ENCODE measurements around the gene POU2F1. TPM values are rescaled to one million over a fixed set of nuclear protein-coding genes. Genes with fewer than 3 reads are reported as not detected.

POU2F1 gene
- total and polyA plus RNA-seq, 2 experiments from 2014 or later = 38.8 to 66.1 TPM

GRCh38 chr1:167310732-167311131 is 90.0 kb downstream of the POU2F1 start:
- Mint-ChIP-seq H3K27ac (no peak overlapping the region), H3K4me3 (no peak overlapping the region), H3K4me1 (peaks cover 2% of the 10 kb centered on the region; the same call in 1 of the 3 replicates), H3K9me3 (peaks cover 5% of the 10 kb centered on the region; the same call in 2 of the 3 replicates), H3K27me3 (ENCODE audit: insufficient read depth, low read depth, poor library complexity) (peaks cover 7% of the 10 kb centered on the region), H3K36me3 (ENCODE audit: low read depth) (peaks cover 21% of the 10 kb centered on the region)
- no peaks in the 10 kb centered on the region for H3F3A ChIP-seq (replicated peaks; ENCODE audit: low read depth)
- H3K4me2 ChIP-seq = no peak overlapping the region
- H3K4me1 ChIP-seq (ENCODE audit: insufficient read depth) = no peaks in the 10 kb centered on the region
- H4K20me1 ChIP-seq (replicated peaks; ENCODE audit: insufficient read depth) = peaks cover 9% of the 10 kb centered on the region; the same call in 1 of the 2 replicates
- H3K9me2 ChIP-seq (ENCODE audit: insufficient read depth) = no peaks in the 10 kb centered on the region
- no peak overlapping the region for H3K4me3 ChIP-seq
- no peaks in the 10 kb centered on the region; the same call in 1 of the 2 replicates for H3K36me3 ChIP-seq (ENCODE audit: insufficient read depth)
- TF ChIP-seq EZH2 (IDR thresholded peaks at IDR 0.05; ENCODE audit: low read depth, unreplicated experiment) (no peak), ZNF462 (CRISPR knock-in tag; IDR thresholded peaks at IDR 0.05) (no peak), REST (IDR thresholded peaks at IDR 0.05; ENCODE audit: unreplicated experiment) (no peak), STAT1 (IDR thresholded peaks at IDR 0.05; ENCODE audit: unreplicated experiment) (no peak), EZH2phosphoT487 (IDR thresholded peaks at IDR 0.05; ENCODE audit: unreplicated experiment) (no peak), ETS1 (IDR thresholded peaks at IDR 0.05) (no peak), POLR2AphosphoS5 (IDR thresholded peaks at IDR 0.05; ENCODE audit: low read depth) (no peak), CTCF (conservative IDR thresholded peaks at IDR 0.05; ENCODE audit: low read depth in 2 of 2) (no peak), CREB1 (CRISPR knock-in tag; IDR thresholded peaks at IDR 0.05; ENCODE audit: low read depth) (no peak), ZNF114 (CRISPR knock-in tag; IDR thresholded peaks at IDR 0.05) (no peak), NANOG (IDR thresholded peaks at IDR 0.05; ENCODE audit: borderline replicate concordance) (no peak), ZNF331 (CRISPR knock-in tag; IDR thresholded peaks at IDR 0.05; ENCODE audit: low read depth) (no peak), JUNB (IDR thresholded peaks at IDR 0.05; ENCODE audit: unreplicated experiment) (no peak)
- no peaks in the 10 kb centered on the region for H3K27me3 ChIP-seq (ENCODE audit: insufficient read depth)
- DNase-seq (ENCODE audit: low spot score) = no peak
- no peak overlapping the region for H3K27ac ChIP-seq (ENCODE audit: low read depth)
- no peak for ATAC-seq
- peaks cover 93% of the 10 kb centered on the region for H3K79me2 ChIP-seq (replicated peaks; ENCODE audit: insufficient read depth)
- no peak overlapping the region for H2AFZ ChIP-seq
